Stimulated activated naive CD4-positive, alpha-beta T cell (primary cell): ENCODE data around the gene PTCH1.

Experiments used
- DNase-seq, 6 experiments: peaks; one replicate each; lab custom pipeline; 2025; lab: John Stamatoyannopoulos, UW

The PTCH1 gene

DNA sequence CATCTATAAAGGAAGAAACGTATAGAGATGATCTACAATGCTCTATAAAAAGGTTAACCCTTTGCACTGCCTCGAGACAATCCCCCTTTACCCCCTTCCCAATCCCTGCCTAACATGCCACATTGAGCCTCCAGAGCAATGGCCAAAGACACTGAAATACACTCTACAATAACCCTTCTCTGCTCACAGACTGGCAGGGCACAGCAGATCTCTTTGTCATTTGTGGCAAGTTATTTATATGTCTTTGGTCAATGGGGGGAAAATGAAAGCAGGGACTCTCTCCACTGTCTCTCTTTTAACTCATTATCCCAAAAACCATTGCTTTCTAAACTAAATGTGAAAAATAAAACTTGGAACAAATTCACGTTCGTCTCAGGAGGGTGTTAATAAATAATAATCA, 51.7 kb downstream of the PTCH1 start:
- DNase-seq = no peak

DNA sequence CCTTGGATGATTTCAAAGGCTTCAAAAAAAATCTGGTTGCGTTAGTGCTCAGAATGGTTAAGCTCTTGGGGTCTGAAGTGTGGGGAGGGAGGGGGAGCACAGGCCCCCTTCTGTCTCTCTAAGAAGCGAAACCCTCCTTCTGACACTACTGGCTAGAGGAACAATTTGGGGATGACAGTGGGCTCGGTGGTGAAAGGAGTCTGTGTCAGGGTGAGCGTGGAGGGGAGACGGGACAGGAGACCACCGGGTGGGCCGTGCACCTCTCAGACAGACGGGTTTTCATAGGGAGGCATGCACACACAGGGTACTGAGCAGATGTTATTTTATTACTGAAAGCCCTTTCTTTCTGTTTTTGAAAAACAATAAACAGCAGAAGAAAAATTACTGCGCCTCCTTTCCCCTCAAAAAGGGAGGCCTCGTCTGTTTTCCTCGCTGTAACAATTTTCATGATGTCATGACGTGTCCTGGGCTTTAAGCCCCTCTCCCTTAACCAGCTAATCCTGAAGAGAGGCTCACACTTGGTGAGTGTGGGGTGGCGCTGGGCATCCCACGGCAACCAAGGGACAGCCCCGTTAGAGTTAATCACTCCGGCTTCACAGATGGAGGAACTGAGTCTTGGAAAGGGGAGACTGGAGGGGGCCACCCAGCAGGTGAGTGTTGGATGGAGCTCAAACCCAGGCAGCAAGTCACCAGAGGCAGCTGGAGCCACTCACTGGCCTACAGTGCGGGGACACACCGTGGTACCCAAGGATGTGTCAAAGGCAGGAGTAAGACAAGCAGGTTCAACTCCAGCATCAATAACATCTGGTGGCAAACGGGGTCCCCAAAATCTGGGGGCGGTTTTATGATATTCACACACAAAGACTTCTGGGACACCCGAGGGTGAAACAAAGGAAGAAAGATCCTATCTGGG, 53.4 kb downstream of the PTCH1 start:
- DNase-seq = no peak

DNA sequence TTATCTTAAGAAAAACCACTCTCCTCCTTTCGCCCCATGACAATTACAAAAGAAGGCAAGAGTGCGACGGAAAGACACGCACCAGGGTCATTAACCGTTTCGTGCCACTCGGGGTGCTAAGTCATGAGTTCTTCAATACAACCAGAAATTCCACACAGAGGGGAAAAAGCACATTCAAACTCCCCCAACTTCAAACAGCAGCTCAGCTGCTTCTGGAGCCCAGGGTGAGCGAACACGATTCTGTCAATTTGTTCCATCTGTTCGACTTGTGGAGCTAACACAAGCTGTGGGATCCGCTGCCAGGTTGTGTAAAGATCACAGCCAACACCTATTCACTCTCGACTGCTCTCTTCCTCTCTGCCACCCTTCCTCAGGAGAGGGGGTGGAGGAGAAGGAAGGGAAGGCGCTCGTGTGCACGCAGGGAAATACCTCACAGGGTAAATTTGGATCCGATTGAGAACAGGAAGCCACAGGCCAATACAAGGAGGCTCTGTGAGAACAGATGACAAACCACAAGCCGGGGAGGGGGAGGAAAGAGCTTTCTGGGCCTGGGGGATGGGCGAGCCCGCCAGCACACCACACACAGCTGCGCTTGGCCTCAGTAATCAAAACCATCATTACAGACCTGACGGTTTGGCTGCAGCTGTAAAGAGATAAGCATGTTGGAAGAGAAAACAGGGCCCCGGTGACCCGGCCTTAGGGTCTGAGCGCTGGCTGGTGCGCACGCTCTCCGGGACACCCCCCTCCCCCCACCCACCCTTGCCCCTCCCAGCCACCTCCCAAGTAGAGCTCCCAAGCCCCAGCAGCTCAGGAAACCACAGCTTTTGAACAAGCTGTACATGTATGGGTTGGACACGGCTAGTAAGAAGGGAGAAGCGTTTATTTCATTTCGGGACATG, 54.3 kb downstream of the PTCH1 start:
- peak; percentile 45 to 89 (median 76) for DNase-seq

DNA sequence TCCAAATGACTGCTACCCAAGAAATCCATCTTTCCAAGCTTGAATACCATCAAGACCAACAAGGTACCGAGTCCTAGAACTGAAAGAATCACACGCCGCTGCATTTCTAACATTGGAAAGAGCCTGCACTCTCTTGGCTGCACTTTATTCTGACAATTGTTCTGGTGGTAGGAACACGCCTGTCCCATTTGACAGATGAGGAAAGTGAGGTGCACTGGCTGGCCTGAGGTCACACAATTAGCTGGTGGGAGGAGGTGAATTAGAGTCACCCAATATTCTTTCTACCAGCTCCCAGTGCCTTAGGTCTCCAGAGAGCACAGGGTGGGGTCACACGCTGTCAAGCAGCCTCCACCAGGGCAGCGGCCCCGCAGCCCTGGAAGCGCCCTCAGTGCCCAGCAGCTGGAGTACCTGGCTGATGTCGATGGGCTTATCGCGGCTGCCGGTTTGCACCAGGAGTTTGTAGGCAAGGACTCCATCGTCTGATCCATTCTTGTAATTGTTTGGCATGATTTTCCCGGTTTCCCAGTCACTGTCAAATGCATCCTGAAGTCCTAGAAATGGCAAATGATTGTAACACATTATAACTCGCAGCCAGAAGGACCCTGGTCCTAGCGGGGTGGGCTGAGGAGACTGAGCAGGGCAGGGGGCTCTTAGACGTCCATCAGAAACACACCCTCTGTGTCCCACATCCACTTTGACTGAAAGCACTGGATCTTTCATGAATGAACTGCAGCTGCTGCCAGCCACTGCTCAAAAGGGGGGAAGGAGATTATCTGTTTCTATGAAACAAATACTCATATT, 55.1 kb downstream of the PTCH1 start:
- no peak for DNase-seq

DNA sequence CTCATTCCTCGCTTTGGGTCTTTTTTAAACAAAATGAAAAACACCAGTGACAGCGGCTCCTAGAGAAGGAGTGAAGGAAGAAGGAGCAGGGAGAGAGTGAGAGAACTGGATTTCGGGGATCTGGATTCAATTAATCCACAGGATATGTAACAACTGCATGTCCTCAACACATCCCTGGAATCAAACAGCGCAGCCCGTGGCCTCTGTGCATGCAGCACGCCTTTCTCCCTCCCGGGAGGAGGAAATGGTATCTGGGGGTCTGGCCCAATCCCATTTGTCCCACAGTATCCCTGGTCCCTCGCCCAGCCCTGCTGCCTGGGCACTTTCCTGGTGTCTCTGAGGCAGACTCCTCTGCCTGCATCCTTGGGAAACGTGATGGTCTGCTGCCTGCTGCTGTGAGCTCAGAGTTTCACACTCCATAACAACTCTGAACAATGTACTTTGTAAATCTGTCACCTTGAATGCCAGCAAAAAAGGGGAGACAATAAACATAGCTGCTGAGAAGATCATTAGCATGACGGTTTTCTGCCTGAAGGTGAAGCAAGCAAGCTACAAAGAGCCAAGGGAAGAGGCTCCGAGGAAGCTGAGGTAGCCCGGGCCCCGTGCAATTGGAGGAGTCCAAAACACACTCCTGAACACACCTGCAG, 56.1 kb downstream of the PTCH1 start:
- no peak for DNase-seq

DNA sequence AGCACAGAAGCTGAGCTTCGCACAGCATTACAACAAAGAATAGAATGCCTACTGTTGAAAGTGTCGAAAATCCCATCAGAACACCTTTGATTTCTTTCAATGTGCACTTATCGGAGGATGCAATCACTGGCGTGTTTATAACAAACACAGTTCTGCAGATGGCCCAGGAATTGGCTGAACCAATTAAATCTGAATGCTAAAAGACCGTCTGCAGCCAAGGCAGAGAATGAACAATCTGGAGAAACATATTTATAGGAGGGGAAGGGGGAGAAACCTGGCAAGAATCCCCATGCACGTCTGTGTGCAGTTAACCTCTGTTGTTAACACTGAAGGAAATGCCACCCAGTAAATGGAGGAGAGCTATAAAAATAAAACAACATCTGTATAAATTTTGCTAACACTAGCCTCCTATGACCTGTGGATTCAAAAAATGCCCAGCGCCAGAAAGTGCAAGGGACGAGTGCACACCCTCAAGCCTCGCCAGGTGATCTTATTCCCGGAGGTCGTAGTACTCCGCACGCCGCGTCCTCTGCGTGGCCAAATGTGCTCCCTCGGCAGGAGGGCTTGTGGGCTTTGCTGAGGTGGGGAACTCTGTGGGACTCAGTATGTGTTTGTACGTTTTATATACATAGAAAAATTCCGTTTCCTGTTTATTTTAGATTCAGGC, 56.8 kb downstream of the PTCH1 start:
- no peak for DNase-seq

DNA sequence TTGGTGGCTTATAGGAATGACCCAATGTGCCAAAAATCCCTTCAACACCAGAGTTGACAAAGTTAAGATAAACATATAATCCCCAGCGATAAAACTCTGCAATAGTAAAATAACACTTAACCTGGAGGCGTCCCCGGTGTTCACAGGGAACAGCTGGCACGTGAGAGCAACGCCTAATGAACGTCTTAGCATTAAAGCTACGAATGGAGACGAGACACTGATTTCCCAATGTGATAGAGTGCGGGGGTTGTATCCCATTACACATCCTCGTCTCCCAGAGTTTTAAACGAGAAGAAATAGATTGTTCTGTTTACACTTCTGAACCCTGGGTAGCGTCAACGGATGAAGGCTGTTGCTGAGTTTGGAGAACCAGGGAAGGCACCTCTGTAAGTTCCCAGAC, 57.6 kb downstream of the PTCH1 start:
- DNase-seq = no peak

DNA sequence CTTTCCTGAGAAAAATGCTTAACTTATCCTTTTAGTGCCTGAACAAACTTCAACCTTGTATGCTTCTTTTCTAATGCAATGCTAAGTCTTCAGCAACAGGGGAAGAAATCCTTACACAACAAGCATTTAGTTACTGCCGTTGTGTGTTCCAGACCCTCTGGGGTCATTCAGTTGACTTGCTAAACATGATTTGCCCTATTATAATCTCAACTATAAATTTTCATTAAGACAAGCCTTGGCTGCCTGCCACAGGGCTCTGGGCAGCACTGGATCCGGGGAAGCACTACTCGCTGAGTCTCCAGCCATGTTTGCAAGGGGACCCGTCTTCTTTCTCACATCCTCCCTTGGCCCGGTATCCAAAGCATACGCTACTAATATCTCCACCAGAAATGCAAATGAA, 58.1 kb downstream of the PTCH1 start:
- DNase-seq = no peak

DNA sequence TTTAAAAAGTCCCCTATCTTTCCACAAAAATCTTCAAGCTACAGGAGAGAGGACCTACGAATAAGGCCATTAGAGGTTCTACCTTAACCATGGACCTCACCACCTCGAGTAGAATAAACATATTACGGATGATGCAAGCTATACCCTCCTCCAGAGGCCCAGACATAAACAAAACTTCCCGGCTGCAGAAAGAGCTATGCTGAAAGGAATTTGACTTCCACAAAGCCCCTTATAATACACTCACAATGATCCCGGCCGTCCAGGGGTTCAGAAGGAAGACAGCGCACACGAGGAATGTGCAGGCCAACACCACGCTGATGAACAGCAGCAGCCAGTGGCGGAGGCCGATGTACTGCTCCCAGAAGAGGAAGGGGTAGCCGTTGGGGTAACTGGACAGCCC, 59.0 kb downstream of the PTCH1 start:
- DNase-seq = no peak

DNA sequence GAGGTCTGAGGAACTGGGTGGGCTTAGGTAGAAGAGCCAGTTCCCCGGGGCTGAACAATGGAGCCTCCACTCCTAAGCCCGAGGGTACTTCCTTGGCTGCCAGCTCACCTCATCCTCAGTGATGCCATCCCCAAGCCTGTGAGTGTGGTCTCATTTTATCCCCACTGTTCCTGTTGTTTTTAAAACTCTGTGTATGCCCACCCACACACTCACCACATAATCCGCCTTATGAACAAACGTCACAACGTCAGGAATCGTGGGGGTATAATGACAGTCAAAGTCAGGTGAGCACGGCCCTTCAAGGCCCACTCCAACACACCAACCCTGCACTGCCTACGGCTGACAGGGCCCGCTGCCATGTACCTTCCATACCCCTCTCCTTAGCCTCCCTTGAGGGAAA, 61.1 kb downstream of the PTCH1 start:
- DNase-seq = no peak

DNA sequence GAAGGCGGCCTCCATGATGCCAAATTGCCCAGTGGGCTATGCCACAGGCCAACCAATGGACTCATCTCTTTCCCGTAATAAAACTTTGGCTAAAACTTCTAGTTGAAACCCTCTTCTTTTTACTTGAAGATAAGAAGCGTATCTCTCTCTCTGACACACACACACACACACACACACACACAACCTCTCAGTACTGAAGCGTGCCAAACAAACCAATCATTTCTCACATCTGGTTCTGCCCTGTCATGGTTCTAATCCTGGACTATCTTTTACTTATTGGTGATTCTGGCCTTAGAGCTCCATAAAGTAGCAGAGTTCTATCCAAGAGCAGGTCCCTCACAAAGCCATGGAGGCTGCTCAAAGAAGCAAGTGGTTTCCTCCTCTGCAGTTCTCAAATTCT, 64.6 kb downstream of the PTCH1 start:
- no peak for DNase-seq

DNA sequence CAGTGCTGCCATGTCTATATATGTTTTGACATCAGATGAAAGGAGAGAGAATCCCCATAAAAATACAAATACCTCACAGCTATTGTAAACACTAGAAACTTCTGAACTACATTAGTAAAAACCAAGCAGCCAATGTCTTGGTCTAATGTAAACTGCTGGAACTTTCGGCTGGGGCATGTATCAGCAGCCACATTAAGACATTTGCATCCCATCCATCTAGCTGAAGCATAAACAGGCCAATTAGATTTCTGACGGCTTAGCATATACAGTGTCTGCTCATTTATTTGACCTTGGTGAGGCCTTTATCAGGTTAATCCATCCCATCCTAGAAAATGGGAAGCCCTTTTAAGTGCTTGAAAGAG, 65.7 kb downstream of the PTCH1 start:
- no peak for DNase-seq

DNA sequence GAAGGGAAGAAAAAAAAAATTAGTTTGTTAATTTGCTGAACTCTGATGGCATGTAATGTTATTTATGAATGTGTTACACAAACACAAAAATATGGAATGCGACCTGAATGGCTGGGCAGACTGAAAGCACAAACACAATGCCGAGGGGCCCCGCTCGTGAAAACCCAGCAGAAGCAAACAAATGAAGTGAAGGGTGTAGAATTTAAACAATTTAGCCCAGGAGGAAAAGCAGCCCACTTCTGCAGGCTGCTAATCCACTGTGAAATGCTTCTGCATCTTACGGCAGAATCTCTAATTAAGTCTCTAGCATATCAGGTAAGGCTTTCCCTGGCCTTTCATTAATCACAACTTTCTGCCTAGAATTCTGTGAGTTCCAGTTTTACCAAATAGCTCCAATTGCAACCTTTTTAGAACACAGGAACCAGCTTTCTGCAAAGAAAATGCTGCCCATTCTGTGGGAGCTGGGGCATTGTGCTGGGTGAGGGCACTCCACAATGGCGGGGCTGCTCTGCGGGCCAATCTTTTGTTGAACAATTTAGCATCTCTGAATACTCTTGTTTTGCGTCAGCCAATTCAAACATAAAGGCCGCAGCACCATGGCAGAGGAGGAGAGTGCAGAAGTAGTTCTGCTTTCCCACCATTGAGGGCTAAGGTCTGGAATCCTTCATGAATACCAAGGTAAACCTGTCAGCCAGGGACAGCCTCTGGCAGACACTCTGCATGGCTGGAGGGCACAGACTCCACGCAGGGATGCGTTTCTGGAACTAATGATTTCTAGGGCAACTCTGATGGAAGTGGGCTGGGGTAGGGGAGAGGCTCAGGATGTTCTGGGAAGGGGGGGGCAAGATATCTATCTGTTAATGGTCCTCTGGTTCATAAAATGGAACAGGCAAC, 66.4 kb downstream of the PTCH1 start:
- no peak for DNase-seq

DNA sequence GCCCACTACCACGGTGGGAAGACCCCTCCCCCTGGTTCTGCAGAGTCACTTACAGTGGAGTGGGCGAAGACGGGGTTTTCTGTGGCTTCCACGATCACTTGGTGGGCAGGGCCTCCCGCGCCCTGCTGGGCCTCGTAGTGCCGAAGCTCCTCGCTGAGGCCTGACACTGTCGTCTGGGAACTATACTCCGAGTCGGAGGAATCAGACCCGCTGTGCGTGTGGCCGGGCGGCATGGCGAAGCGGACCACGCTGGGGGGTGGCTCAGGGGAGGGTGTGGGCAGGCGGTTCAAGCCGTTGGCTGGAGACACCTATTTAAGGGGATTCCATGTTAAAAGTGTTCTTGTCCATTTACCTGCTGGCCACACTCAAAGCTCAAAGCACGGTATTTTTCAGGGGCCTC, 67.8 kb downstream of the PTCH1 start:
- no peak for DNase-seq

DNA sequence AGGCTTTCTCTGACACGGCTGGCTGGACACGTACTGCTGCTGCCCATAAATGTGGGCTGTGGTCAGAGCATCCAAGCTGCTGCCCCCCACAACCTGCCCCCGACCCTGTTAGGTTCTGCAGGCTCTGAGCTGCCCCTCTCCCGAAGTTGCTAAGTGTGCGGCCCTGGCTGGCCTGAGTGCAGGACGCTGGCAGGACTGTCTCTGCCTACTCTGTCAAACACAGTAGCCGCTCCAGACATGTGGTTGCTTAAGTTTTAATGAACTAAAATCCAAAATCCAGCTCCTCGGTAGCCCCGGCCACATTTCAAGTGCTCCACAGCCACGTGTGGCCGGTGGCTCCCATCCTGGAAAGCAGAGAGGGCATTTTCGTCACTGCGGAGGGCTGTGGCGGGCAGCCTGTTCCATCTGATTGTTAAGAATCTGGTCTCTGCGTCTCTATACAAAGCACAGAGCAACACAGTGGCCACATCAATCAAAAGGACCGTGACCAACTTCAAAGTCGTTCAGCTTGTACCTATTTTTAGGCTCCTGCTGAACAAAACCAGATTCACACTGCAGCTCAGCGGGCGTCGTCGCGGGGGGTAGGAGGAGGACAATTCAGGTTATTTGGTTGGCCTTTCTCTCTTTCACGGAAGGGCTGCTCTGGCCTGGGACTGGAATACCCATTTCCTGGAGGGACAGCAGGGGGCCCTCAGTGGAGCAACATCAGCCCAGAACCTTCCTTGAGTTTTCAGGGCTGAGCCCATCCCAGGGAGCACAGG, 68.9 kb downstream of the PTCH1 start:
- no peak for DNase-seq

DNA sequence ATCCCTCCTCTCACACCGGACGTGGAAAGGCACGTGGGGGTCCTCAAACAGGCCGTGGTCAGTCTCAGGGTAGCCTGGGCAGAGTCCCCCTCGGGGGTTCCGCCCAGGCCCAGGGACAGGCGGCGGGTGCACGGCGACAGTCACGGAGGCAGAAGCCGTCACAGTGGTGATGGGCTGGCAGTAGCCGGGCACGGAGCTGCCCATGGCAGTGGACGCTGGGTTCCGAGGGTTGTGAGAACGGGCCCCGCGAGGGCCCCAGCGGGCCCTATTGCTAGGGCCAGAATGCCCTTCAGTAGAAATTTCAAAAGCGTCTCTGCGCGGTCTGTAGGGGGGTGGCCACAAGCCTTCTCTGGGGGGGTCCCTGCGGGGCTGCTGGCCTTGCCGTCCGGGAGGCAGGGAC, 69.8 kb downstream of the PTCH1 start:
- no peak for DNase-seq

DNA sequence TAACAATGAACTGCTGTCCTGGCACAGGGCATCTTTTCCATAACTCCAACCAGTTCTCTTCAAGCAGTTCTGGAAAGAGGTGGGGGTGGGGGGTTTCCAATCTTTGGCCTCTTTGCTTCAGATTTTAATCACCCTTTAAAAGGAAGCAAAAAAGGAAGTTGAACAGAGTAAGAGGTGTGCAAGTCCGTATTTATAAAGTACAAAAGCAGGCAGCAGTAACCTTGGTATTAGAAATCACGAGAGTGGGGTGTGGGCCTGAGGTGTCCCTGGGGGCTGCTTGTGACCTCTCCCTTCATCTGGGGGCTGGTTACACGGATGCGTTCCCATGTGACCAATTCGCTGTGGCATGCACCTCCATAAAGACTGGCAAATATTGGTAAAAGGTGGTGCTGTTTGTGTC, 70.5 kb downstream of the PTCH1 start:
- DNase-seq = no peak

DNA sequence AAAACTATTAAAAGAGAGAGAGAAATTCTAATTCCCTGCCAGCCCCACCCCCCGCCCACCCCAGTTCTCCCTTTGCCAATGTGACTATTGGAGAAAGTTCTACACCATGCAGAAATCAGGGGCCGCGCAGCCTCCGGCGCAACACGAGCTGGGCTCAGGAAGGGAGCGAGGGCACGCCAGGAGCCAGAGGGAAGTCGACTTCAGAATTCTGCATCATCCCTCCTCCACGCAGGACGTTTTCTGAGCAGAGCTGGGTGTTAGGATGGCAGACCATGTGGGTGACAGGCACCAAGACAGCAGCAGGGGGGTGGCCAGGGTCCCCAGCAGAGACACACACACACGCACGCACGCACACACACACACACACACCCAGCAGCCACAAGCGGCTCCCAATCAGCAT, 72.6 kb downstream of the PTCH1 start:
- DNase-seq = no peak

DNA sequence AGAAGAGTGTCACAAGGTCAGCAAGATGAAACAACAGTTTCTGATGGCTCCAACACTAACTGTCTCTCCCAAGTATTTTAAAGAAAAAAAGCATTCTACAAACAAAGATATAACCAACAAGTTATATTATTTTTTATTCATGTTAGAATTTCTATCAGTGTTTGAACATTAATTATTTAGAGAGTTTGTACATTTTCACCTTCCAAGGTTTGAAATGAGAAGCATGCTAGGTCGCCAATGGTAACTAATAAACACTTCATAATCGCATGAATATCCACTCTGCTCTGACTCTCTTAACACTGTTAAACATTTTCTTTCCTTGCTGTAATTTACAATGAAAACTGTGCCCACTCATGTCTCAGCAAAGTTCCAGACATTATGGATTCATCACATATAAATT, 73.5 kb downstream of the PTCH1 start:
- DNase-seq = no peak

DNA sequence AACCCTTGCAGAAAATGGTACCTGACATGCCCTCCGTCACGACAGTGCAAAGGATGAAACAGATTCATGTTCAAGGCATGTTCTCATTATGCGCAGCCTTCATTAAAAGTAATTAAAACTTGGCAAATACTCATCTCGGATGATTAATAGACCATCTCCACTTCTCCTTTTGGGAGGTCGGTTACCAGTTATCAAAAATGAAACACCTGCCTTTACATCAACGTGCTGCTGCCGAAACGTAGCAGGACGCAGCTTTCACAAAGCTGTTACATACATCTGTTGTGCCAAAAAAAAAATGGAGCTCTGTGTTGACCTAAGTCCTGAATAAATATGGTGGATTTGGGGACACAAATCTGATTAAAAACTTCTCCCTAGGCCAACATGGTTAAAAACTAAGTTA, 75.7 kb downstream of the PTCH1 start:
- no peak for DNase-seq
